AG04449 (cell line): ENCODE data around the gene FSD1.

Experiments
- CTCF ChIA-PET: fragments of 350-600 bp; formaldehyde crosslinking; extraction: SDS; loops from one replicate; lab custom pipeline; 2021; ENCODE audit warnings: antibody characterized with exemption; lab: Yijun Ruan, JAX
- POLR2A ChIA-PET: fragments of 400-600, 350-600 bp; formaldehyde crosslinking; extraction: SDS; loops from one replicate; lab custom pipeline; 2020; ENCODE audit warnings: antibody characterized with exemption, inconsistent platforms; lab: Yijun Ruan, JAX
- DNase-seq: peaks from one replicate; pipeline ENCODE4 v3.0.0-alpha.2; 2010; ENCODE audit warnings: low read depth, low spot score
- H3K4me3 ChIP-seq: 2 replicates; pipeline ENCODE4 v1.5.1; 2011; ENCODE audit warnings: low read depth, mild to moderate bottlenecking, control low read depth, low read length
- CTCF ChIP-seq: IDR thresholded peaks from one replicate; pipeline ENCODE4 v1.5.1; 2011; ENCODE audit warnings: mild to moderate bottlenecking, moderate library complexity, low read length, control low read depth, inconsistent platforms; ENCODE audit not compliant: insufficient read depth; ENCODE audit errors: missing control alignments

The FSD1 gene

GRCh38 chr19:4304538-4305256 lies at the start of gene FSD1:
Gene FSD1, plus strand, starts transcription at chr19:4304598. Its CDS starts 149 bp downstream, at chr19:4304747.
- TF ChIP-seq CTCF: no peak
- H3K4me3 ChIP-seq: peak within 1 kb of the TSS; percentile 56
- DNase-seq: no peak
- CTCF ChIA-PET: interaction anchor here (0.6 to 1.2 kb wide), 2 partner anchors 34 to 48 kb away, joined by 3 read pairs; no protein-coding TSS in a partner anchor
- POLR2A ChIA-PET: no interaction called here

DNA sequence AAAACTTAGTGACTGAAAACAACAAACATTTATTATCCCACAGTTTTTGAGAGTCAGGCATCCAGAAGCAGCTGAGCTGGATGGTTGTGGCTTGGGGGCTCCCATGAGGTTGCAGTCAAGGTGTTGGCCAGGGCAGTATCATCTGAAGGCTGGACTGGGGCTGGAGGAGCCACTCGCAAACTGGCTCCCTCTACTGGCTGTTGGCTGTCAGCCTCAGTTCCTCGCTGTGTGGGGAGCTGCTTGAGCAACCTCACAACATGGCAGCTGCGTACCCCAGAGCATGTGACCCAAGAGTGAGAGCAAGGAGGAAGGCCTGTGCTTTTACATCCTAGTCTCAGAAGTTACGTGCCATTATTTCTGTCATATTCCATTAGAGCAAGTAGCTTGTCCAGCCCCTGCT lies 47.8 kb upstream of the FSD1 start:
- CTCF ChIA-PET: interaction anchor here (2.0 to 5.0 kb wide), 2 partner anchors 10 to 12 kb away, joined by 7 to 22 read pairs; partner anchors contain the start of gene YJU2
- TF ChIP-seq CTCF: no peak
- POLR2A ChIA-PET: no interaction called here
- DNase-seq: no peak
- no peak overlapping the region for H3K4me3 ChIP-seq

DNA sequence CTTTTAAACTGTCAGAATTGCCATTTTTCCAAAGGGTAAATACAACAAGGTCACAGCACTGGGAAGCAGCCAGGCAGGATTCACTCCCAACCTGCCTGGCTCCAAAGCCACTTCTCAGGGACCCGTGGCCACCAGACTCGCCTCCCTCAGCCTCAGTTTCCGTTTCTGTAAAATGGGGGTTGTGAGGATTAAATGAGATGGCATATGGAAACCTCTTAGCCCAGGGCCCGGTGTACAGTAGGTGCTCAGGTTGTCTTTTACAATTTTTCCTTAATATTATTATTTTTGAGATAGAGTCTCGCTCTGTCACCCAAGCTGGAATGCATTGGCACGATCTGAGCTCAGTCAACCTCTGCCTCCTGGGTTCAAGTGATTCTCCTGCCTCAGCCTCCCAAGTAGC lies 47.4 kb upstream of the FSD1 start:
- no peak for DNase-seq
- ChIA-PET CTCF (interaction anchor here (2.0 to 5.0 kb wide), 2 partner anchors 10 to 11 kb away, joined by 7 to 22 read pairs; partner anchors contain the start of gene YJU2), POLR2A (no interaction called here)
- no peak overlapping the region for H3K4me3 ChIP-seq
- TF ChIP-seq CTCF: no peak

- POLR2A ChIA-PET: no interaction called here
- no peak overlapping the region for H3K4me3 ChIP-seq
- CTCF ChIA-PET: interaction anchor here (5.0 kb wide), 1 partner anchor 10 kb away, joined by 22 read pairs; no protein-coding TSS in a partner anchor
- no peak for DNase-seq
- TF ChIP-seq CTCF: no peak
Measured at GRCh38 chr19:4258181-4258580, 46.2 kb upstream of the FSD1 start.

DNA sequence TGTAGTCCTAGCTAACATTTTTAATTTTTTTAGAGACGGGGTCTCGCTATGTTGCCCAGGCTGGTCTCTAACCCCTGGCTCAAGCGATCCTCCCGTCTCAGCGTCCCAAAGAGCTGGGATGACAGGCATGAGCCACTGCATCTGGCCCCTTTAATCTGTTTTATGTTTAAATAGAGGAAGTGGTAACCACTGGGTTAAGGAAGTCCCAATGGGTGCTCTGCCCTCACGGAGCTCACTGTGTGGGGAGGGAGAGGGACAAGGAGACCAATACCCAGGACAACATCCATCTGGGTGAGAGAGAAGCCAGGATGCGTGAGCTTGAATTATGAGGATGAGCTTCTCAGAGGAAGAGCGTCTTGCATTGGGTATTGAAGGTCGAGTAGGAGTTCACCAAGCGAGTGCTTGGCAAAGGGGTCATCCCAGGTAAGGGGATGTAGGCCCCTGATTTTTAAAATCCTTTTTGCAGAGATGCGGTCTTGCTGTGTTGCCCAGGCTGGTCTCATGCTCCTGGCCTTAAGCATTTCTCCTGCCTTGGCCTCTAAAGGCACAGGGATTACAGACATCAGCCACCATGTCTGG lies 43.7 kb upstream of the FSD1 start:
- CTCF ChIA-PET: interaction anchor here (0.6 to 5.0 kb wide), 3 partner anchors 8 to 115 kb away, joined by 3 to 22 read pairs (median 3); no protein-coding TSS in a partner anchor

More for the DNA sequence above, 43.7 kb upstream of the FSD1 start:
- DNase-seq: no peak
- no peak for TF ChIP-seq CTCF
- POLR2A ChIA-PET: no interaction called here
- H3K4me3 ChIP-seq: no peak overlapping the region
